ENCODE measurements around the gene ZDHHC7.

DNA sequence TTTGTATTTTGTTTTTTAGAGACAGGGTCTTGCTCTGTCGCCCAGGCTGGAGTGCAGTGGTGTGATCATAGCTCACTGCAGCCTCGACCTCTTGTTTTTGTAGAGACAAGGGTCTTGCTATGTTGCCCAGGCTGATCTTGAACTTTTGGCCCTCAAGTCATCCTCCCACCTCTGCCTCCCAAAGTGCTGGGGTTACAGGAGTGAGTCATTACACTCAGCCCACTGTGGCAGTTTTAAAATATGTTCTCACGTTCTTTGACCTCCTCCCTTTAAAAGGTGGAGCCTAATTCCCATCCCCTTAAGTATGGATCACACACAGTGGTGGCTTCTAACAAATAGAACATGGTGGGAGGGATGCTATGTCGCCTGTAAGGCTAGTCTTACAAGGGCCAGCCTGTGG lies 67.7 kb downstream of the ZDHHC7 start:
- TF ChIP-seq, protein P1, sequence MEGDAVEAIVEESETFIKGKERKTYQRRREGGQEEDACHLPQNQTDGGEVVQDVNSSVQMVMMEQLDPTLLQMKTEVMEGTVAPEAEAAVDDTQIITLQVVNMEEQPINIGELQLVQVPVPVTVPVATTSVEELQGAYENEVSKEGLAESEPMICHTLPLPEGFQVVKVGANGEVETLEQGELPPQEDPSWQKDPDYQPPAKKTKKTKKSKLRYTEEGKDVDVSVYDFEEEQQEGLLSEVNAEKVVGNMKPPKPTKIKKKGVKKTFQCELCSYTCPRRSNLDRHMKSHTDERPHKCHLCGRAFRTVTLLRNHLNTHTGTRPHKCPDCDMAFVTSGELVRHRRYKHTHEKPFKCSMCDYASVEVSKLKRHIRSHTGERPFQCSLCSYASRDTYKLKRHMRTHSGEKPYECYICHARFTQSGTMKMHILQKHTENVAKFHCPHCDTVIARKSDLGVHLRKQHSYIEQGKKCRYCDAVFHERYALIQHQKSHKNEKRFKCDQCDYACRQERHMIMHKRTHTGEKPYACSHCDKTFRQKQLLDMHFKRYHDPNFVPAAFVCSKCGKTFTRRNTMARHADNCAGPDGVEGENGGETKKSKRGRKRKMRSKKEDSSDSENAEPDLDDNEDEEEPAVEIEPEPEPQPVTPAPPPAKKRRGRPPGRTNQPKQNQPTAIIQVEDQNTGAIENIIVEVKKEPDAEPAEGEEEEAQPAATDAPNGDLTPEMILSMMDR (IDR thresholded peaks at IDR 0.05), result no peak
- TF ChIP-seq EP300 (IDR thresholded peaks at IDR 0.05) (no peak), POLR2A (IDR thresholded peaks at IDR 0.05; ENCODE audit: low read depth) (no peak), POLR2AphosphoS5 (IDR thresholded peaks at IDR 0.05) (no peak)
